ENCODE data around the gene BACH1. TPM values are rescaled to one million over a fixed set of nuclear protein-coding genes. Genes with fewer than 3 reads are reported as not detected.

The BACH1 gene
- total RNA-seq, 2 experiments from 2014 or later = 18.6 to 38.4 TPM

DNA sequence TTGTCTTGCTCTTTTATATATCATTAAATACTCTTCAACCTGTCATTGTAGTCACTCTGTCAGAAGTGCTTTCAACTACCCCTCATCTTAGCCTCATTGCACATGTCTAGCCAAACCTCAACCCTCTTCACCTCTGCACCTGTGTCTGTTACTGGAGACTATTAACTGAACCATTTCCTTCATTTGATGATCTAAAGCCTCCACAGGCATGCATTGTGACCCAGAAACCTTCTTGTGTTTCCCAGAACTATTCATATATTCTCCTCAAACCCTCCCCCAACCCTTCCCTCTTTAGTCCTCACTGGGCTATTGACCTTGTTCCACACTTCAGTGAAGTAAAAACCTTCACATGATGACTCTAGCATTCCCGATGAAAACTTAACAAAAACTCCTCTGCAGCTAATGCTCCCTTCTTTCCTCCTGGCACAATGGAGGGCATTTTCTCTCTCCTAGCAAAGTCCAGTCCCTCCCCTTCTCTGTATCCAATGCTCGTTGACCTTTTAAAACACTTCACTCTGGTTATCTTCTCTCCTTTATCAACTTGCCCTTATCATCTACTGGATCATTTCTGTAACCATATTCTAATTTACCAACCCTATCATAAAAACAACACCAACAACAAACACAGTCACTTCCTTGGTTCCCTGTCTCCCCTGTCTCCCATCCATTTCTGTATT lies 86.1 kb downstream of the BACH1 start:
- DNase-seq (ENCODE audit: low spot score) = no peak
- CTCF ChIA-PET (ENCODE audit: unreplicated experiment) = no interaction called here
- H3K27ac ChIP-seq (ENCODE audit: low read depth, low read length, poor library complexity, severe bottlenecking) = no peak overlapping the region
- BruUV-seq (replicated peaks) = no TSS peak
- intact Hi-C loops (cut with micrococcal nuclease; ENCODE audit: unreplicated experiment) = no loop called here
- TF ChIP-seq, protein P1, sequence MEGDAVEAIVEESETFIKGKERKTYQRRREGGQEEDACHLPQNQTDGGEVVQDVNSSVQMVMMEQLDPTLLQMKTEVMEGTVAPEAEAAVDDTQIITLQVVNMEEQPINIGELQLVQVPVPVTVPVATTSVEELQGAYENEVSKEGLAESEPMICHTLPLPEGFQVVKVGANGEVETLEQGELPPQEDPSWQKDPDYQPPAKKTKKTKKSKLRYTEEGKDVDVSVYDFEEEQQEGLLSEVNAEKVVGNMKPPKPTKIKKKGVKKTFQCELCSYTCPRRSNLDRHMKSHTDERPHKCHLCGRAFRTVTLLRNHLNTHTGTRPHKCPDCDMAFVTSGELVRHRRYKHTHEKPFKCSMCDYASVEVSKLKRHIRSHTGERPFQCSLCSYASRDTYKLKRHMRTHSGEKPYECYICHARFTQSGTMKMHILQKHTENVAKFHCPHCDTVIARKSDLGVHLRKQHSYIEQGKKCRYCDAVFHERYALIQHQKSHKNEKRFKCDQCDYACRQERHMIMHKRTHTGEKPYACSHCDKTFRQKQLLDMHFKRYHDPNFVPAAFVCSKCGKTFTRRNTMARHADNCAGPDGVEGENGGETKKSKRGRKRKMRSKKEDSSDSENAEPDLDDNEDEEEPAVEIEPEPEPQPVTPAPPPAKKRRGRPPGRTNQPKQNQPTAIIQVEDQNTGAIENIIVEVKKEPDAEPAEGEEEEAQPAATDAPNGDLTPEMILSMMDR (conservative IDR thresholded peaks at IDR 0.05; ENCODE audit: low read length) = no peak
- no peak for TF ChIP-seq EZH2phosphoT487 (IDR thresholded peaks at IDR 0.05; ENCODE audit: borderline replicate concordance, low read depth, low read length)
- no peaks in the 10 kb centered on the region for H4K20me1 ChIP-seq (ENCODE audit: insufficient read depth, low read length)
- H3K4me1 ChIP-seq (ENCODE audit: insufficient read depth, low read length, poor library complexity, severe bottlenecking) = no peaks in the 10 kb centered on the region
- no peak overlapping the region for H3K4me3 ChIP-seq (ENCODE audit: low read depth, low read length, poor library complexity, severe bottlenecking)
- no peaks in the 10 kb centered on the region for H3K9me3 ChIP-seq (ENCODE audit: low read length)
- no peaks in the 10 kb centered on the region for H3K9me2 ChIP-seq (ENCODE audit: insufficient read depth, low read length)
- H3K79me2 ChIP-seq (ENCODE audit: insufficient read depth, low read depth, low read length) = no peaks in the 10 kb centered on the region
- H3K36me3 ChIP-seq (ENCODE audit: insufficient read depth, low read length) = no peaks in the 10 kb centered on the region
- H2AFZ ChIP-seq (ENCODE audit: low read length) = no peak overlapping the region
- no peak overlapping the region for H3K4me2 ChIP-seq (ENCODE audit: low read length)
- POLR2A ChIA-PET = no interaction called here

DNA sequence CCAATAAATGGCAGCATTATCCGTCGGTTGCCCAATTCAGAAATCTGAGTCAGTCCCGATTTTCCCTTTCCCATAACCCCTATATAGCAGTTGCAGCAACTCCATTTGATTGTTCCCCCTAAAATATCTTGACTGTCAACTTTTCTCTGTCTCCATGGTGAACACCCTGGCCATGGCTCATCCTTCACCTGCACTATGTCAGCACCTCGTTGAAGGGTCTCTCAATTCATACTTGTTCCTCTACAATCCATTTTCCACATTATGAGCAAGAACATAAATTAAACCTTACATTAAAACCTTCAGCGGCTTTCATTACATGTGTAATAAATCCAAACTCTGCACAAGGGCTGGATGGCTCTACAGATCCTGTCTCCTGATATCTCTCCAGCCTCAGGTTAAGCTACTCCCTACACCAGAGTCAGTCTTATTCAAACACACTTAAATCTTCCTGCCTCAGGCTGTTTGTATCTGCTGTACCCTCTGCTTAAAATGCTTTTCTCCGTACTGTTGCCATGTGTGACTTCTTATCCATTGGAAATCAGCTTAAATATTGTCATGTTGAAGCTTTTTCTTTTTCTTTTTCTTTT lies 87.3 kb downstream of the BACH1 start:
- Histone ChIP-seq H2AFZ (ENCODE audit: low read length) (no peak overlapping the region), H3K9me3 (ENCODE audit: low read length) (no peaks in the 10 kb centered on the region), H4K20me1 (ENCODE audit: insufficient read depth, low read length) (no peaks in the 10 kb centered on the region), H3K4me2 (ENCODE audit: low read length) (no peak overlapping the region), H3K79me2 (ENCODE audit: insufficient read depth, low read depth, low read length) (no peaks in the 10 kb centered on the region), H3K4me1 (ENCODE audit: insufficient read depth, low read length, poor library complexity, severe bottlenecking) (no peaks in the 10 kb centered on the region), H3K4me3 (ENCODE audit: low read depth, low read length, poor library complexity, severe bottlenecking) (no peak overlapping the region), H3K27ac (ENCODE audit: low read depth, low read length, poor library complexity, severe bottlenecking) (no peak overlapping the region), H3K36me3 (ENCODE audit: insufficient read depth, low read length) (no peaks in the 10 kb centered on the region), H3K9me2 (ENCODE audit: insufficient read depth, low read length) (no peaks in the 10 kb centered on the region)
- intact Hi-C loops (cut with micrococcal nuclease; ENCODE audit: unreplicated experiment) = no loop called here
- CTCF ChIA-PET (ENCODE audit: unreplicated experiment) = no interaction called here
- TF ChIP-seq, protein P1 (conservative IDR thresholded peaks at IDR 0.05; ENCODE audit: low read length) = no peak
- TF ChIP-seq EZH2phosphoT487 (IDR thresholded peaks at IDR 0.05; ENCODE audit: borderline replicate concordance, low read depth, low read length) = no peak
- POLR2A ChIA-PET = interaction anchor here (0.7 kb wide), 1 partner anchor 288 kb away, joined by 5 read pairs; no protein-coding TSS in a partner anchor
- no TSS peak for BruUV-seq (replicated peaks)
- no peak for DNase-seq (ENCODE audit: low spot score)

DNA sequence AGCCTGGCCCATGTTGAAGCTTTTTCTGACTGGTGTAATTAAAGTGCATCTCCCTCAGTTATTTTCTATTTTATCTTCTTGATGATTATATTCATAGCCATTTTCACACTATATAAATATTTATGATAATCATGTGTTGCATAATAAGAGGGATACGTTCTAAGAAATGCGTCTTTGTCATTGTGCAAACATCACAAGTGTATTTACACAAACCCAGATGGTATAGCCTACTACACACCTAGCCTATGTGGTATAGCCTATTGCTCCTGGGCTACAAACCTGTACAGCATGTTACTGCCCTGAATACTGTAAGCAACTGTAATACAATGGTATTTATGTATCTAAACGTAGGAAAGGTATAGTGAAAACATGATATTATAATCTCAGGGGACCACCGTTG lies 88.1 kb downstream of the BACH1 start:
- no peaks in the 10 kb centered on the region for H3K9me2 ChIP-seq (ENCODE audit: insufficient read depth, low read length)
- no peaks in the 10 kb centered on the region for H3K36me3 ChIP-seq (ENCODE audit: insufficient read depth, low read length)
- TF ChIP-seq, protein P1 (conservative IDR thresholded peaks at IDR 0.05; ENCODE audit: low read length) = no peak
- no peak for TF ChIP-seq EZH2phosphoT487 (IDR thresholded peaks at IDR 0.05; ENCODE audit: borderline replicate concordance, low read depth, low read length)
- H4K20me1 ChIP-seq (ENCODE audit: insufficient read depth, low read length) = no peaks in the 10 kb centered on the region
- no TSS peak for BruUV-seq (replicated peaks)
- no peaks in the 10 kb centered on the region for H3K9me3 ChIP-seq (ENCODE audit: low read length)
- no peak overlapping the region for H3K4me3 ChIP-seq (ENCODE audit: low read depth, low read length, poor library complexity, severe bottlenecking)
- intact Hi-C loops (cut with micrococcal nuclease; ENCODE audit: unreplicated experiment) = no loop called here
- ChIA-PET CTCF (ENCODE audit: unreplicated experiment) (no interaction called here), POLR2A (no interaction called here)
- no peak overlapping the region for H3K27ac ChIP-seq (ENCODE audit: low read depth, low read length, poor library complexity, severe bottlenecking)
- H3K79me2 ChIP-seq (ENCODE audit: insufficient read depth, low read depth, low read length) = no peaks in the 10 kb centered on the region
- H2AFZ ChIP-seq (ENCODE audit: low read length) = no peak overlapping the region
- DNase-seq (ENCODE audit: low spot score) = no peak
- no peaks in the 10 kb centered on the region for H3K4me1 ChIP-seq (ENCODE audit: insufficient read depth, low read length, poor library complexity, severe bottlenecking)
- no peak overlapping the region for H3K4me2 ChIP-seq (ENCODE audit: low read length)

All from OCI-LY7 (cell line).